ENCODE data around the gene TEKT2. TPM values are rescaled to one million over a fixed set of nuclear protein-coding genes. Genes with fewer than 3 reads are reported as not detected.

TEKT2 gene
- total and polyA plus RNA-seq, 2 of the 8 experiments (the other 6 are each of a cell fraction or from before 2014, with no cell fraction given), result 1.6 to 1.7 TPM

DNA sequence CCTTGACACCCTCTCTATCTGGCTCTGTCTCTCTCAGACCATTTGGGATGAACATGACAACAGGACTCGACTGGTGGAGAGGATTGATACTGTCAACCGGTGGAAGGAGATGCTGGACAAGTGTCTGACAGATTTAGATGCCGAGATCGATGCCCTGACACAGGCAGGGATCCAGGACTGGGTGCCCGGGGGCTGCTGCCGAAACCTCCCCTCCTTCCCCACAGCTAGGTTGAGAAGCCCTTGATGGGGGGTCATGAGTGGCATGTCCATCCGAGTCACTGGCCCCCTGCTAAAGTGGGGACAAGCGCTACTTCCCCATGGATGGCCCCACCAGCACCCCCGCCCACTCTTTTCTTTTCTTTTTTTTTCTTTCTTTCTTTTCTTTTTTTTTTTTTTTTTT is 1.2 kb downstream of the TEKT2 start:
- WGBS, 2 experiments (ENCODE audit: extremely low coverage in 1 of 2, insufficient coverage in 1 of 2, insufficient read length in 1 of 2, insufficient replicate concordance in 2 of 2, low coverage in 1 of 2, low lambda C conversion rate in 2 of 2, missing lambda C conversion rate in 1 of 2), result 93% methylated on average over 7 of the region's 9 CpGs; no CpG with 5 or more reads in 1 of the 2 experiments
- H3K9ac ChIP-seq (replicated peaks in 1 of 4; ENCODE audit: extremely low read depth in 1 of 4, low read depth in 3 of 4, low read length in 3 of 4), result no peak overlapping the region
- POLR2A ChIA-PET (ENCODE audit: partially characterized antibody), result interaction anchor here (1.5 kb wide), 1 partner anchor 12 kb away, joined by 4 read pairs; no protein-coding TSS in a partner anchor

More for the DNA sequence above, 1.2 kb downstream of the TEKT2 start:
- Histone ChIP-seq H3K4ac (replicated peaks; ENCODE audit: insufficient read length, low read depth, low read length) (no peak overlapping the region), H2BK15ac (ENCODE audit: low read length) (no peak overlapping the region), H4K91ac (replicated peaks; ENCODE audit: insufficient read length, low read length) (no peak overlapping the region), H4K20me1 (replicated peaks in 1 of 2; ENCODE audit: control insufficient read depth in 1 of 2, insufficient read depth in 2 of 2, low read length in 2 of 2) (peaks cover 0 to 5% of the 10 kb centered on the region in 2 experiments), H2BK120ac (replicated peaks; ENCODE audit: low read depth, low read length) (no peak overlapping the region), H3K56ac (replicated peaks; ENCODE audit: insufficient read length, low read depth, low read length) (no peak overlapping the region), H3K23ac (ENCODE audit: insufficient read length) (no peak overlapping the region), H3K4me1 (replicated peaks in 1 of 4; ENCODE audit: control insufficient read depth in 3 of 4, insufficient read depth in 4 of 4, low read length in 3 of 4) (peaks cover 0 to 18% (median 12%) of the 10 kb centered on the region in 4 experiments; a peak in 5 of 7 replicates), H2BK5ac (ENCODE audit: low read depth, low read length) (no peak overlapping the region), H3K27ac (ENCODE audit: low read depth, low read length) (no peak overlapping the region), H4K5ac (ENCODE audit: insufficient read length, low read depth, low read length) (no peak overlapping the region), H3K4me3 (ENCODE audit: extremely low read depth in 1 of 4, insufficient read depth in 2 of 4, low read depth in 3 of 4, low read length in 4 of 4) (no peak overlapping the region), H3K79me1 (ENCODE audit: low read depth, low read length) (peaks cover 3% of the 10 kb centered on the region; the same call in 1 of the 2 replicates), H3K14ac (ENCODE audit: insufficient read length) (no peak overlapping the region), H3K18ac (ENCODE audit: extremely low read depth, low read length) (no peak overlapping the region), H3K27me3 (replicated peaks in 1 of 4; ENCODE audit: control insufficient read depth in 3 of 4, extremely low read depth in 1 of 4, insufficient read depth in 3 of 4, low read length in 3 of 4) (peaks cover 0 to 3% (median 0%) of the 10 kb centered on the region in 4 experiments; a peak in 2 of 7 replicates), H2BK20ac (ENCODE audit: low read length) (no peak overlapping the region), H4K8ac (ENCODE audit: extremely low read depth, insufficient read depth, low read length) (peak overlapping the region; percentile 11; the same call in 1 of the 2 replicates), H3K9me3 (ENCODE audit: insufficient read depth in 2 of 2, low read depth in 1 of 2, low read length in 1 of 2) (no peaks in the 10 kb centered on the region), H3K36me3 (ENCODE audit: control insufficient read depth in 2 of 4, insufficient read depth in 4 of 4, low read length in 3 of 4) (no peaks in the 10 kb centered on the region), H2BK12ac (ENCODE audit: low read depth, low read length) (no peak overlapping the region), H3K23me2 (ENCODE audit: low read depth, low read length) (peaks cover 13% of the 10 kb centered on the region; the same call in 1 of the 2 replicates), H2AK5ac (ENCODE audit: low read depth, low read length) (no peak overlapping the region), H2AFZ (ENCODE audit: low read length) (no peak overlapping the region), H3K79me2 (ENCODE audit: control insufficient read depth in 1 of 2, insufficient read depth in 2 of 2, low read length in 2 of 2) (peaks cover 0 to 11% of the 10 kb centered on the region in 2 experiments; a peak in 2 of 4 replicates), H3K4me2 (ENCODE audit: insufficient read depth in 1 of 2, low read depth in 2 of 2, low read length in 2 of 2) (no peak overlapping the region; a peak in 1 of 4 replicates)
- CTCF ChIA-PET (ENCODE audit: partially characterized antibody), result interaction anchor here (1.7 to 4.0 kb wide), 2 partner anchors 12 to 103 kb away, joined by 5 to 38 read pairs; no protein-coding TSS in a partner anchor
- TF ChIP-seq KDM1A (IDR thresholded peaks at IDR 0.05; ENCODE audit: borderline replicate concordance, low read length) (no peak), POLR2A (IDR thresholded peaks at IDR 0.05; ENCODE audit: control extremely low read depth in 1 of 2, low read depth in 2 of 2, low read length in 2 of 2) (0 out of 3 replicates have a peak, but pooled peaks of 1 of the 2 experiments have one; percentile 4)
- DNase-seq (ENCODE audit: low read depth in 1 of 2, low spot score in 2 of 2) (no peak), FAIRE-seq (no peak)
